Omental fat pad (tissue), 4 donors: ENCODE results near the gene MEGF6. TPM values are rescaled to one million over a fixed set of nuclear protein-coding genes. Genes with fewer than 3 reads are reported as not detected.

ENCODE experiments used
- ATAC-seq: fragments of 150-250 bp; one replicate; pipeline ENCODE4 v1.9.1; 2016; ENCODE audit warnings: mild to moderate bottlenecking, moderate library complexity; ENCODE audit not compliant: low FRiP score
- DNase-seq: peaks from one replicate; pipeline ENCODE4 v3.0.0-alpha.2; 2019; ENCODE audit warnings: low spot score
- total RNA-seq, 4 donors: library from RNA; depleted of rRNA; stranded (reverse); fragments of >200 nt; gene quantifications; one replicate each; pipeline ENCODE4 v1.1.0, GENCODE V29; 2016
- TF ChIP-seq, protein P1 (sequence below), 3 donors: fragments of 450-650 bp; IDR thresholded peaks; one replicate each; pipeline ENCODE4 v1.5.1; 2016 to 2017; ENCODE audit warnings: antibody characterized with exemption in 3 of 3, mild to moderate bottlenecking in 3 of 3, moderate library complexity in 2 of 3

The MEGF6 gene
- total RNA-seq, 4 donors from 2014 or later = 13.2 to 60.1 (median 21.9) TPM

DNA sequence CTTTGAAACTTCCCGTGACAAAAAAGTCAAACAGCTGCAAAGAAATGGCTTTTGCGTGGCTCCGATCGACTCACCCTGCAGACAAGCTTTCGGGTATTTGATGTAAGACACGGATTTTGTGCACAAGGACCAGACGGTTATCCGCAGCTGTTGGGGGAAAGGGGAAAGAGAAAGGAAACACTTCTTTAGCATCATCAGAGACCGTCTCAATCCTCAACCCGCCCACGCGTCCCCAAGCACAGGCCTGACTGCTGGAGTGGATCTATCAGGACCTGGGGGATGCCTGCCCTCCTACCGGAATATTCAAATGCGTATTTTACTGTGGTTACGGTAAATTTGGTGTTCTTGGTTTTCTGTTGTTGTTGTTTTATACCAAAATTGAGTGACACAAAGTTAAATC lies 27.4 kb upstream of the MEGF6 start:
- TF ChIP-seq, protein P1, sequence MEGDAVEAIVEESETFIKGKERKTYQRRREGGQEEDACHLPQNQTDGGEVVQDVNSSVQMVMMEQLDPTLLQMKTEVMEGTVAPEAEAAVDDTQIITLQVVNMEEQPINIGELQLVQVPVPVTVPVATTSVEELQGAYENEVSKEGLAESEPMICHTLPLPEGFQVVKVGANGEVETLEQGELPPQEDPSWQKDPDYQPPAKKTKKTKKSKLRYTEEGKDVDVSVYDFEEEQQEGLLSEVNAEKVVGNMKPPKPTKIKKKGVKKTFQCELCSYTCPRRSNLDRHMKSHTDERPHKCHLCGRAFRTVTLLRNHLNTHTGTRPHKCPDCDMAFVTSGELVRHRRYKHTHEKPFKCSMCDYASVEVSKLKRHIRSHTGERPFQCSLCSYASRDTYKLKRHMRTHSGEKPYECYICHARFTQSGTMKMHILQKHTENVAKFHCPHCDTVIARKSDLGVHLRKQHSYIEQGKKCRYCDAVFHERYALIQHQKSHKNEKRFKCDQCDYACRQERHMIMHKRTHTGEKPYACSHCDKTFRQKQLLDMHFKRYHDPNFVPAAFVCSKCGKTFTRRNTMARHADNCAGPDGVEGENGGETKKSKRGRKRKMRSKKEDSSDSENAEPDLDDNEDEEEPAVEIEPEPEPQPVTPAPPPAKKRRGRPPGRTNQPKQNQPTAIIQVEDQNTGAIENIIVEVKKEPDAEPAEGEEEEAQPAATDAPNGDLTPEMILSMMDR (IDR thresholded peaks at IDR 0.05) = no peak
- ATAC-seq (no peak), DNase-seq (no peak)

DNA sequence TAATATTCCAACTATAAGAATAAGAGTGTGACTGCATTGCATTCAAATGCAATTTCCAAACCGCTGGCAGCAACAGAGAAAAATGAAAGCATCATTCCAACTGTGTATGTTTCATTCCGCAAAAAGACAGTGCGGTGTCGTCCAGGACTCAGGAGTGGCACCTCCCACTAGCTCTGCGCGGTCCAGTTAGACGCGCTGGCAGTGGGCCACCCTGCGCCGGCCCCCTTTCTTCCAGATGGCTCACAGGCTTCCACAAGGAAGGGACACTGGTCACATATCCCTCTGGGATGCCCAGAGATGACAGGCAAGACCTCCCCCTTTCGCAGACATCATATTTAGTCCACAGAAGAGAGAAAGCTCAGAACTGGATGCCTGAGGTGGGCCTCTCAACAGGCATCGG lies 26.7 kb upstream of the MEGF6 start:
- ATAC-seq (no peak), DNase-seq (no peak)
- TF ChIP-seq, protein P1 (IDR thresholded peaks at IDR 0.05) = no peak

DNA sequence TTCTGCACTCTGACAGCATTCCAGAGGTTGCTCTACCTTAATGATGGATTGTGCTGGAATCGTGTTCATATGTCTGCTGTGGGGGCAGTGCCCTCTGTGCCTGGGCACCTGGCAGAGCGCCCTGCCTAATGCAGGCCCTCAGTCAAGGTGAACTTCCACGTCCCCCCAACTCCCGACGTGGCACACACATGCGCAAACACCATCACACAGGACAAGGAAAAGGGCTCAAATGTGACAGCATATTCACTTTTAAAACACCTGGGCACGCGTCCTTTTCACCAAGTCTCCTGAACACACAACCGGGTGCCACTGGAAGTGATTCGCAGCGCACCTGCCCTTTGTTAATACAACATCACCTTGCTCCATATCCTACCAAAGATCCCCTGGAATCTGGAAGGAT lies 25.2 kb upstream of the MEGF6 start:
- ATAC-seq = no peak
- TF ChIP-seq, protein P1 (IDR thresholded peaks at IDR 0.05) = no peak
- DNase-seq = no peak

DNA sequence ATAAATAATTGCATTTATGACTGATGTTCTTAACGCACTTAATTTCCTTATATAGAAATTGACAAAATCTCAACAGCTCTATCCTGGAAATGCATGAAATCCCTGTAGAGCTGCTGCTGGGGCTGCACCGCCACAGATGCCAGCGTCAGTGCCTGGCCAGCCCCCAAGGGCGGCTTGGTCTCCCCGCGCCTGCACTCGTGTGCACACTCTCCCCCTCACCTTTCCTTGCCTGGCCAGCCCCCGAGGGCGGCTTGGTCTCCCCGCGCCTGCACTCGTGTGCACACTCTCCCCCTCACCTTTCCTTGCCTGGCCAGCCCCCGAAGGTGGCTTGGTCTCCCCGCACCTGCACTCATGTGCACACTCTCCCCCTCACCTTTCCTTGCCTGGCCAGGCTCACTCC lies 24.8 kb upstream of the MEGF6 start:
- no peak for DNase-seq
- TF ChIP-seq, protein P1 (IDR thresholded peaks at IDR 0.05) = no peak
- ATAC-seq = no peak

DNA sequence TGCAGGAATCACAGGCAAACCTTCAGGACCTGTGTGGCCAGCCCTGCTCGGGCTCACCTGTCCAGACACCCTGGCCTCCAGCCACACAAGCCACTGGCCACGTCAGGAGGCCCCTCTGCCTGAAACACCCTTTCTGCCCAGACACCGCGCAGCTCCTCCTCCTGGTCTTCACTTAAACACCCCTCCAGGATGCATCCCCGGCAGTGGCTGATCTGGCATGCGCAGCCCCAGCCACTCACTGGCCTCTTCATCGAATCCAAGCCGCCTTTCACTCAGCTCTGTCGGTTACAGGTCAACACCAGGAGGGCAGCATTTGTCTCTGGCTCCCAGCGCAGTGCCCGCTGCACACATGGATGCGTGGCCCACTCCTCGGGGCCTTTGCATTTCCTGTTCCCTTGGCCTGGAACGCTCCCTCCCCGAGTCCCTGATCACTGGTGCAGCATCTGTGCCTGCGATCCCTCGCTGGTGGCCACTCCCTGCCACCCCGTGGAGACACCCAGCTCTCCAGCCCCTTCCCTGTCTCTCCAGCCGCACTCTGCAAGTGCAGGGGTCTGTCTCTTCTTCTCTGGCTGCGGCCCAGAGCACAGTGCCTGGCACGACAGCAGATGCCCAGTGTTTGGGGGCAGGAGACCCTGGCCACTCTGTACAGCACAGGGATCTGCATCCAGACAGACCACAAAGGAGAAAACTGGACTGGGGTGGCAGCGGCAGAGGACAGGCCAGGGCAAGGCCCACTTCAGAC lies 22.9 kb upstream of the MEGF6 start:
- ATAC-seq = no peak
- no peak for DNase-seq
- TF ChIP-seq, protein P1 (IDR thresholded peaks at IDR 0.05) = no peak

DNA sequence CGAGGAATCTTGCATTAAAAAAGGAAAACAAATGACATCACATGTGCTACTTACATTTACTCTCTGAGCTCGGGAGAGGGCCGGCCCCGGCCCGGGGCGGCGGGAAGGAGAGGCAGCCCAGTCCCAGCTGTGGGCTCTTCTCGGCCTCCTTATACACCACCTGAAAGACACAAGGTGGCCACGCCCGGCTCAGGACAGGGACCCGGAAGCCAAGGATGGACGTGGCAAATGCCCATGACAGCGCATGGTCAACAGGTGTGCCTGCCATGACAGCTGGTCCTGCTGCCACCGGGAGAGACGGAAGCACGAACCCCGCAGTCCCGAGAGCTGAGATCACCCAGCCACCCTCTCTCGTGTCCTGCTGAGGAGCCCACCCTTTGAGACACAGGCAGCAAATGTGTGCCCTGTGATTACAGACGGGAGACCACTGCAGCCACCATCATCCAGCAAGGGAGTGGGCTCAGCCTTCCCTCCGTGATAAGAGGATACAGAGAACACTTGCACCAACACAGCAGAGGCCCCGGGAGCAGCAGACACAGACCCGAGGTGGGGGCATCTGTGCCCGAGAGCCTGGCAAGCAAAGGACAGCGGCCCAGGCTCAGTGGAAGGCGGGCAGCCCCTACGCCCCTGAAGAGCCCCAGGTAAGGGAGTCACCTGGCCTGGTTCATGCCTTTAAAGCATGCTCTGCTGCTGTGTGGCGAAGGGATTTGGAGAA lies 22.2 kb upstream of the MEGF6 start:
- ATAC-seq (no peak), DNase-seq (no peak)
- TF ChIP-seq, protein P1 (IDR thresholded peaks at IDR 0.05) = no peak
